ENCODE data around the gene VARS1.
"Not testable (repeated sequence)": the region's sequence is repeated elsewhere in the genome, so short reads cannot be mapped to it uniquely, and the experiment has no call there.

The VARS1 gene

DNA sequence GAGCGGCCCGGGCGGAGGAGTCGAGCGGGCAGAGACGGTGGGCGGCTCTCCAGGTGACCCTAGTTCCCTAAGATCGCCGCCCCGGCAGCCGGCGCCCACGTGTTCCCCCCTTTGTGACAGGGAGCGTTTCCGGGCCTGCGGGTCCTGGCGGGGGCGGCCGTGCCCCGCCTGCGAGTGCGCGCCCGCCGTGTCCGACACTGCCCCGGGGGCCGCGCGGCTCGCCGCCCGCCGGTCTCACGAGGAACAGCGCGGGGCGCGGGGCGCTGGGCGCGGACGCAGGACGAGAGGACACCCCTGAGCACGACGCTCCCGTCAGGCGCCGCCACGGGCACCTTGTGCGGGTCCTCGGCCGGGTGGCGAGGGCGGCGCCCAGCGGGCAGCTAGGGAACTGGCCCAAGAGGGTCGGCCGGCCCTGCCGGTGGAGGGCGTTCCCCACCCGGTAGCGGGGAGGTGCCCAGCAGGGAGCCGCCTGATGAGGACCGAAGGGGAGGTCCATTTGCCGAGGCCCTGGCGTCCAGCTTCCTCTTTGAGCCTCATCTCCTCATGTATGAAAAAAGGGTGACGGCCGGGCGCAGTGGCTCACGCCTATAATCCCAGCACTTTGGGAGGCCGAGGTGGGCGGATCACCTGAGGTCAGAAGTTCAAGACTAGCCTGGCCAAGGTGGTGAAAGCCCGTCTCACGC lies at the start of gene VARS1:
Gene VARS1 (minus strand): TSS at position 137 of the 683 bp plus-strand sequence. CDS start 535 bp downstream, outside the sequence.
- Histone ChIP-seq H3K9me3 (ENCODE audit: control insufficient read depth, low read length) (no peaks in the 10 kb centered on the region), H3K9ac (ENCODE audit: low read length) (peak within 1 kb of the TSS; percentile 98), H3K4me3 (ENCODE audit: low read length) (peak within 1 kb of the TSS; percentile 77), H3K27me3 (ENCODE audit: control insufficient read depth, insufficient read depth, low read length) (no peaks in the 10 kb centered on the region), H3K4me1 (ENCODE audit: control insufficient read depth, insufficient read depth, low read length) (peaks cover 9% of the 10 kb centered on the region), H3K36me3 (ENCODE audit: control insufficient read depth, insufficient read depth, low read length) (no peaks in the 10 kb centered on the region)

GRCh38 chr6:31844507-31844906 lies 49.0 kb upstream of the VARS1 start:
- H3K4me1 ChIP-seq (ENCODE audit: control insufficient read depth, insufficient read depth, low read length), result peaks cover 9% of the 10 kb centered on the region
- H3K9ac ChIP-seq (ENCODE audit: low read length), result no peak overlapping the region
- H3K36me3 ChIP-seq (ENCODE audit: control insufficient read depth, insufficient read depth, low read length), result no peaks in the 10 kb centered on the region

DNA sequence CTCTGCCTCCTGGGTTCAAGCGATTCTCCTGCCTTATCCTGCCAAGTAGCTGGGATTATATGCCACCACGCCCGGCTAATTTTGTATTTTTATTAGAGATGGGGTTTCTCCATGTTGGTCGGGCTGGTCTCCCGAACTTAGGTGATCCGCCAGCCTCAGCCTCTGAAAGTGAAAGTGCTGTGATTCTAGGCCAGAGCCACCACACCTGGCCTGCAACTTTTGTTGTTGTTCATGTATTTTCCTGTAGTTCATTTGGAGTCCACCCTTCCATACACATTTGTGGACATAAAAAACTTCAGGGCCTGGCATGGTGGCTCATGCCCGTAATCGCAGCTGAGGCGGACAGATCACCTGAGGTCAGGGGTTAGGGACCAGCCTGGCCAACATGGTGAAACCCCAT lies 46.5 kb upstream of the VARS1 start:
- H3K27me3 ChIP-seq (ENCODE audit: control insufficient read depth, insufficient read depth, low read length), result no peaks in the 10 kb centered on the region
- no peak overlapping the region for H3K4me3 ChIP-seq (ENCODE audit: low read length)
- H3K9ac ChIP-seq (ENCODE audit: low read length), result no peak overlapping the region
- H3K4me1 ChIP-seq (ENCODE audit: control insufficient read depth, insufficient read depth, low read length), result peaks cover 24% of the 10 kb centered on the region
- H3K9me3 ChIP-seq (ENCODE audit: control insufficient read depth, low read length), result no peaks in the 10 kb centered on the region
- peaks cover 12% of the 10 kb centered on the region for H3K36me3 ChIP-seq (ENCODE audit: control insufficient read depth, insufficient read depth, low read length)

More at GRCh38 chr6:31844507-31844906, 49.0 kb upstream of the VARS1 start:
- Histone ChIP-seq H3K4me3 (ENCODE audit: low read length) (no peak overlapping the region), H3K27me3 (ENCODE audit: control insufficient read depth, insufficient read depth, low read length) (no peaks in the 10 kb centered on the region), H3K9me3 (ENCODE audit: control insufficient read depth, low read length) (no peaks in the 10 kb centered on the region)

DNA sequence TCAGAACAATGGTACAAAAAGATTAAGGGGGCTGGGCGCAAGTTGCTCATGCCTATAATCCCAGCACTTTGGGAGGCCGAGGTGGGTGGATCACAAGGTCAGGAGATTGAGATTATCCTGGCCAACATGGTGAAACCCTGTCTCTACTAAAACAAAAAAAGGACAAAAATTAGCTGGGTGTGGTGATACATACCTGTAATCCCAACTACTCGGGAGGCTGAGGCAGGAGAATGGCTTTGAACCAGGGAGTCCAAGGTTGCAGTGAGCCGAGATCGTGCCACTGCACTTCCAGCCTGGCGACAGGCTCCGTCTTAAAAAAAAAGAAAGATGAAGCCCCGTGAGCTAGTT lies 44.2 kb upstream of the VARS1 start:
- H3K4me1 ChIP-seq (ENCODE audit: control insufficient read depth, insufficient read depth, low read length), result peaks cover 37% of the 10 kb centered on the region
- H3K27me3 ChIP-seq (ENCODE audit: control insufficient read depth, insufficient read depth, low read length); H3K9me3 ChIP-seq (ENCODE audit: control insufficient read depth, low read length); H3K4me3 ChIP-seq (ENCODE audit: low read length); H3K9ac ChIP-seq (ENCODE audit: low read length): not testable (repeated sequence)
- peaks cover 12% of the 10 kb centered on the region for H3K36me3 ChIP-seq (ENCODE audit: control insufficient read depth, insufficient read depth, low read length)

DNA sequence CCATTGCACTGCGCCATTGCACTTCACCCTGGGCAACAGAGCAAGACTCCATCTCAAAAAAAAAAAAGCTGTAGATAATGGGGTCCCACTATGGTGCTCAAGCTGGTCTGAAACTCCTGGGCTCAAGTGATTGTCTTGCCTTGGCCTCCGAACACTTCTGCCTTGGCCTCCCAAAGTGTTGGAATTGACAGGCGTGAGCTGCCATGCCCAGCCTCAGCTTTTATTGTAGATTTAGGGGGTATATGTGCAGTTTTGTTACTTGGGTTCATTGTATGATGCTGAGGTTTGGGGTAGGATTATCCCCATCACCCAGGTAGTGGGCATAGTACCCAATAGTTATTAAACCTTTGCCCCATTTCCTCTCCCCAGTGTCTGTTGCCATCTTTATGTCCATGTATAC lies 43.4 kb upstream of the VARS1 start:
- Histone ChIP-seq H3K36me3 (ENCODE audit: control insufficient read depth, insufficient read depth, low read length) (peaks cover 12% of the 10 kb centered on the region), H3K4me3 (ENCODE audit: low read length) (no peak overlapping the region), H3K9me3 (ENCODE audit: control insufficient read depth, low read length) (no peaks in the 10 kb centered on the region), H3K4me1 (ENCODE audit: control insufficient read depth, insufficient read depth, low read length) (peaks cover 33% of the 10 kb centered on the region), H3K27me3 (ENCODE audit: control insufficient read depth, insufficient read depth, low read length) (no peaks in the 10 kb centered on the region), H3K9ac (ENCODE audit: low read length) (no peak overlapping the region)

- not testable (repeated sequence) for H3K4me3 ChIP-seq (ENCODE audit: low read length); H3K9ac ChIP-seq (ENCODE audit: low read length); H3K27me3 ChIP-seq (ENCODE audit: control insufficient read depth, insufficient read depth, low read length); H3K9me3 ChIP-seq (ENCODE audit: control insufficient read depth, low read length)
- Histone ChIP-seq H3K36me3 (ENCODE audit: control insufficient read depth, insufficient read depth, low read length) (peaks cover 12% of the 10 kb centered on the region), H3K4me1 (ENCODE audit: control insufficient read depth, insufficient read depth, low read length) (peaks cover 34% of the 10 kb centered on the region)
These were observed 42.6 kb upstream of the VARS1 start for GRCh38 chr6:31838114-31838553.

DNA sequence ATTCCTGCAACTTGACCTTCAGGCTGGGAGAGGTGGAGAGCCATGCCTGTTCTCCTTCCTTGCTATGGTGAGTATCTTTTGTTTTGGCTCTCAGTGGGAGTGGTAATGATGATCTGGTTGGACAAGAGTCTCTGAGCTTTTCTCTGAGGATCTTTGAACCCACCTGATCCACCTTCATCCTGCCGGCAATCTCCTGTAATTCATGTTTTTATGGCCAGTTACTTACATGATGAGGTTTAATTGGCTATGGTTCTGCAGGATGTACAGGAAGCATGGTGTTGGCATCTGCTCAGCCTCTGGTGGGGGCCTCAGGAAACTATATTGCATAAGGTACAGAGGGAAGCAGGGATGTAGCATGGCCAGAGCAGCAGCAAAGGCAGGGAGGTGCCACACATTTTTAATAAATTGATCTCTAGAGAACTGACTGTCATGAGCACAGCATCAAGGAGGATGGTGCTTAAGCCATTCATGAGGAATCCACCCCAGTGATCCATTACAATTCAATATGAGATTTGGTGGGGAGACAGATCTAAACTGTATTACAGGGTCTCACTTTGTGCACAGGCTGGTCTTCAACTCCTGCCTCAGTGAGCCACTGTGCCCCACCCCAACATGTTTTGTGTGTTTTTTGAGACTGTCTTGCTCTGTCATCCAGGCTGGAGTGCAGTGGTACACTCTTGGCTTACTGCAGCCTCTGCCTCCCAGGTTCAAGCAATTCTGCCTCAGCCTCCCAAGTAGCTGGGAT lies 42.0 kb upstream of the VARS1 start:
- Histone ChIP-seq H3K9ac (ENCODE audit: low read length) (peak overlapping the region; percentile 74), H3K4me1 (ENCODE audit: control insufficient read depth, insufficient read depth, low read length) (peaks cover 35% of the 10 kb centered on the region), H3K9me3 (ENCODE audit: control insufficient read depth, low read length) (no peaks in the 10 kb centered on the region), H3K4me3 (ENCODE audit: low read length) (no peak overlapping the region), H3K27me3 (ENCODE audit: control insufficient read depth, insufficient read depth, low read length) (no peaks in the 10 kb centered on the region), H3K36me3 (ENCODE audit: control insufficient read depth, insufficient read depth, low read length) (peaks cover 12% of the 10 kb centered on the region)

GRCh38 chr6:31836474-31837368 lies 41.2 kb upstream of the VARS1 start:
- peaks cover 12% of the 10 kb centered on the region for H3K36me3 ChIP-seq (ENCODE audit: control insufficient read depth, insufficient read depth, low read length)
- H3K9ac ChIP-seq (ENCODE audit: low read length), result peak overlapping the region; percentile 74
- H3K4me1 ChIP-seq (ENCODE audit: control insufficient read depth, insufficient read depth, low read length), result peaks cover 36% of the 10 kb centered on the region
- H3K9me3 ChIP-seq (ENCODE audit: control insufficient read depth, low read length), result no peaks in the 10 kb centered on the region
- H3K4me3 ChIP-seq (ENCODE audit: low read length), result peak overlapping the region; percentile 22
- no peaks in the 10 kb centered on the region for H3K27me3 ChIP-seq (ENCODE audit: control insufficient read depth, insufficient read depth, low read length)

DNA sequence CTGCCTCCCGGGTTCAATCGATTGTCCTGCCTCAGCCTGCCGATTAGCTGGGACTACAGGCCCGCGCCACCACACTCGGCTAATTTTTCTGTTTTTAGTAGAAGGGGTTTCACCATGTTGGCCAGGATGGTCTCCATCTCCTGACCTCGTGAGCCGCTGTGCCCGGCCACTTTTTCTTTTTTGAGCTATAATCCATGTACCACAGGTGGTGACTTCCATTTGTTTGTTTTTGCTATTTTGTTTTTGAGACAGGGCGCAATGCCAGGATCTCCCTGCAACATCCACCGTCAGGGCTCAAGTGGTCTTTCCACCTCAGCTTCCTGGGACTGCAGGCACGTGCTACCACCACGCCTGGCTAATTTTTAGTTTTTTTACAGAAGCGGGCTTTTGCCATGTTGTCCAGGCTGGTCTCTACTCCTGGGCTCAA lies 40.5 kb upstream of the VARS1 start:
- H3K4me1 ChIP-seq (ENCODE audit: control insufficient read depth, insufficient read depth, low read length), result peaks cover 41% of the 10 kb centered on the region
- no peaks in the 10 kb centered on the region for H3K9me3 ChIP-seq (ENCODE audit: control insufficient read depth, low read length)
- peak overlapping the region; percentile 22 for H3K4me3 ChIP-seq (ENCODE audit: low read length)
- peak overlapping the region; percentile 74 for H3K9ac ChIP-seq (ENCODE audit: low read length)
- H3K27me3 ChIP-seq (ENCODE audit: control insufficient read depth, insufficient read depth, low read length), result no peaks in the 10 kb centered on the region
- H3K36me3 ChIP-seq (ENCODE audit: control insufficient read depth, insufficient read depth, low read length), result peaks cover 12% of the 10 kb centered on the region

- Histone ChIP-seq H3K27me3 (ENCODE audit: control insufficient read depth, insufficient read depth, low read length) (no peaks in the 10 kb centered on the region), H3K4me3 (ENCODE audit: low read length) (peak overlapping the region; percentile 94), H3K9me3 (ENCODE audit: control insufficient read depth, low read length) (no peaks in the 10 kb centered on the region), H3K4me1 (ENCODE audit: control insufficient read depth, insufficient read depth, low read length) (peaks cover 45% of the 10 kb centered on the region), H3K36me3 (ENCODE audit: control insufficient read depth, insufficient read depth, low read length) (peaks cover 12% of the 10 kb centered on the region), H3K9ac (ENCODE audit: low read length) (peak overlapping the region; percentile 93)
These were observed 39.1 kb upstream of the VARS1 start for GRCh38 chr6:31834367-31835250.

Data from mucosa of stomach (tissue), 1 donor.